Neural progenitor cell (in vitro differentiated cells): Measurements from ENCODE around the gene MRPL40. TPM values are rescaled to one million over a fixed set of nuclear protein-coding genes. Genes with fewer than 3 reads are reported as not detected.

Experiments used
- DNase-seq: peaks from one replicate; pipeline ENCODE4 v3.0.0-alpha.2; 2016; ENCODE audit warnings: low spot score
- H2AFZ ChIP-seq: fragments of 200-600 bp; sonication (generic); replicated peaks from 2 replicates; pipeline ENCODE4 v1.6.1; 2016; ENCODE audit warnings: antibody characterized with exemption
- H3F3A ChIP-seq: fragments of 200-600 bp; sonication (generic); 2 replicates; pipeline ENCODE4 v1.6.1; 2016; ENCODE audit warnings: antibody characterized with exemption, low read depth
- H3K27ac ChIP-seq: fragments of 200-600 bp; sonication (generic); 2 replicates; pipeline ENCODE4 v1.5.1; 2016; ENCODE audit warnings: mild to moderate bottlenecking
- H3K27me3 ChIP-seq: fragments of 200-600 bp; sonication (generic); 2 replicates; pipeline ENCODE4 v1.6.1; 2016; ENCODE audit warnings: mild to moderate bottlenecking, moderate library complexity
- H3K36me3 ChIP-seq: fragments of 200-600 bp; sonication (generic); 2 replicates; pipeline ENCODE4 v1.5.1; 2016
- H3K4me1 ChIP-seq: fragments of 200-600 bp; sonication (generic); 2 replicates; pipeline ENCODE4 v1.6.1; 2016; ENCODE audit warnings: mixed run types
- H3K4me2 ChIP-seq: fragments of 200-600 bp; sonication (generic); 2 replicates; pipeline ENCODE4 v1.6.1; 2016
- H3K4me3 ChIP-seq: fragments of 200-600 bp; sonication (generic); 2 replicates; pipeline ENCODE4 v1.5.1; 2016
- H3K79me2 ChIP-seq: fragments of 200-600 bp; sonication (generic); 2 replicates; pipeline ENCODE4 v1.6.1; 2016; ENCODE audit warnings: low read depth
- H3K9ac ChIP-seq: fragments of 200-600 bp; sonication (generic); 2 replicates; pipeline ENCODE4 v1.6.1; 2016
- H3K9me3 ChIP-seq: fragments of 200-600 bp; sonication (generic); 2 replicates; pipeline ENCODE4 v1.5.1; 2016; ENCODE audit warnings: low read depth
- H4K20me1 ChIP-seq: fragments of 200-600 bp; sonication (generic); 2 replicates; pipeline ENCODE4 v1.6.1; 2016; ENCODE audit warnings: low read depth
- H3K27ac Mint-ChIP-seq: 3 replicates; pipeline ENCODE4 v1.8.0; 2021; ENCODE audit warnings: mixed read lengths
- H3K27me3 Mint-ChIP-seq: 2 replicates; pipeline ENCODE4 v1.8.0; 2022; ENCODE audit warnings: low read depth, mild to moderate bottlenecking, inconsistent platforms, moderate library complexity, mixed read lengths; ENCODE audit not compliant: insufficient read depth
- H3K36me3 Mint-ChIP-seq: 3 replicates; pipeline ENCODE4 v1.8.0; 2021; ENCODE audit warnings: mixed read lengths
- H3K4me1 Mint-ChIP-seq: 3 replicates; pipeline ENCODE4 v1.8.0; 2021; ENCODE audit warnings: mixed read lengths
- H3K4me3 Mint-ChIP-seq: 3 replicates; pipeline ENCODE4 v1.8.0; 2021; ENCODE audit warnings: mild to moderate bottlenecking, moderate library complexity, mixed read lengths
- H3K9me3 Mint-ChIP-seq: 3 replicates; pipeline ENCODE4 v1.8.0; 2020; ENCODE audit warnings: mixed read lengths
- EZH2 ChIP-seq: fragments of 200-600 bp; sonication (generic); IDR thresholded peaks from 2 replicates; pipeline ENCODE4 v1.6.1; 2017; ENCODE audit warnings: antibody characterized with exemption, mild to moderate bottlenecking, moderate library complexity
- EZH2phosphoT487 ChIP-seq: fragments of 200-600 bp; sonication (generic); IDR thresholded peaks from 2 replicates; pipeline ENCODE4 v1.6.1; 2017; ENCODE audit warnings: antibody characterized with exemption
- total RNA-seq: library from RNA; depleted of rRNA; stranded (reverse); fragments of >200 nt; gene quantifications from 2 replicates; pipeline ENCODE4 v1.2.3, GENCODE V29; 2015; ENCODE audit warnings: low replicate concordance
- TF ChIP-seq, protein P1 (sequence below): fragments of 200-600 bp; sonication (generic); IDR thresholded peaks from 2 replicates; pipeline ENCODE4 v1.5.1; 2017; ENCODE audit warnings: antibody characterized with exemption, mild to moderate bottlenecking

The MRPL40 gene
- total RNA-seq, 1 donor from 2014 or later, result 17.0 TPM

DNA sequence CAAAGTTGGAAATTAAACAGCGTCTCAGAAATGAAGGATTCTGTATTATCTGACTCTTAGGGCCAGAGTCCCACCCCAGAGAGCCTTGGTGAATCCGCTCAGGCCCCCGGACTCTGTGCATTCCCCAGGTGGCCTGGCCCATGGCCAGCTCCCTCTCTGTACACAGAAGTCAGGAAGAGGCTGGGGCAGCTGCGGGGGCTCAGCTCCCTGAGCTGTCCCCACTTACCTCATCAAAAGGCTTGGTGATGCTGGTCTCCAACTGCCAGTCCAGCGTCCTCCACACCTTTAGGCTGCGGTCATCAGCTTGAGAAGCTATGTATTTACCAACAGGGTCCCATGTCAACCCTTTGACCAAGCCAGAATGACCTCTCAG, 35.8 kb upstream of the MRPL40 start:
- no peak for DNase-seq
- no peaks in the 10 kb centered on the region for H3K36me3 ChIP-seq
- no peaks in the 10 kb centered on the region for H3K9me3 Mint-ChIP-seq

DNA sequence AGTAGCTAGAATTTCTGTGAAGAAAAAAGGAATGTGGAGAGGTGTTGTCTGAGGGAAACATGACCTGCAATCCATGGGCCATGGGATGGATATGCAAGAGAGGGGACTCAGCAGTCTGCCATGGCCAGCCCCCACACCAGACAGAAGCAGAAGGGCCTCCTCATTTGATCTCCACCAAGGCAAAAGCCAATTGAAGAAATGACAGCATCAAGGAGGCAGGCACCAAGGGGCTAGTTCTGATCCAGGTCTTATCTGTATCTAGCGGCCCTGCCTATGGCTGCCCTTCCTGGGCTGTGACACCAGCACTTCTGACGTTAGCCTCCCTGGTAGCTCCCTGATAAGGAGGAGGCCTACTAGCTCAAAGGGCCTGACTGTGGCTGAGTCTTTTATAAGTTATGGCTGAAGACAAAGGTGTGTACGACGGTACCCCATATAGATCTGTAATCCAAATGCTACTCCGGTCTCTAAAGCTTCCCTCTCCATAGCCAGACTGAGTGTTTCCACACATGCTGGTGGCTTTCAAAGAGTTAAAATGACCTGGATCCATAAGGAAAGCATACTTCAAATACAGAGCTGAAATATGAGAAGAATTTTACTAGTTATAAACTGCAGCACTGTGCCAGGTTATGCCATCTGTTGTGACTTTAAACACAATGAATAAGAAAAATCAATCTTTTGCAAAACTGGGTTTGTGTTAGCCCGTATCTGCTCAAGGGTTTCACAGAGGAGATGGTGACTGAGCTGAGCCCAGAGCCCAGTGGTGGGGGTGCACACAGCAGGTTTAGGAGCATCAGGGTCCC, 35.2 kb upstream of the MRPL40 start:
- no peak overlapping the region for H3K9ac ChIP-seq
- H3K4me2 ChIP-seq, result no peak overlapping the region
- no peaks in the 10 kb centered on the region for H3K9me3 Mint-ChIP-seq
- no peaks in the 10 kb centered on the region for H4K20me1 ChIP-seq
- H3K27me3 ChIP-seq, result no peaks in the 10 kb centered on the region
- no peaks in the 10 kb centered on the region for H3K27me3 Mint-ChIP-seq
- H3K36me3 ChIP-seq, result peaks cover 2% of the 10 kb centered on the region
- peaks cover 20% of the 10 kb centered on the region for H3K36me3 Mint-ChIP-seq
- H3K27ac Mint-ChIP-seq, result no peak overlapping the region
- no peak overlapping the region for H3K4me3 ChIP-seq
- no peaks in the 10 kb centered on the region for H3K4me1 Mint-ChIP-seq
- H3K9me3 ChIP-seq, result no peaks in the 10 kb centered on the region
- no peaks in the 10 kb centered on the region for H3F3A ChIP-seq
- H3K4me3 Mint-ChIP-seq, result no peak overlapping the region
- DNase-seq, result no peak
- H3K4me1 ChIP-seq, result no peaks in the 10 kb centered on the region
- no peak overlapping the region for H3K27ac ChIP-seq
- TF ChIP-seq EZH2phosphoT487 (no peak), EZH2 (no peak)
- TF ChIP-seq, protein P1, sequence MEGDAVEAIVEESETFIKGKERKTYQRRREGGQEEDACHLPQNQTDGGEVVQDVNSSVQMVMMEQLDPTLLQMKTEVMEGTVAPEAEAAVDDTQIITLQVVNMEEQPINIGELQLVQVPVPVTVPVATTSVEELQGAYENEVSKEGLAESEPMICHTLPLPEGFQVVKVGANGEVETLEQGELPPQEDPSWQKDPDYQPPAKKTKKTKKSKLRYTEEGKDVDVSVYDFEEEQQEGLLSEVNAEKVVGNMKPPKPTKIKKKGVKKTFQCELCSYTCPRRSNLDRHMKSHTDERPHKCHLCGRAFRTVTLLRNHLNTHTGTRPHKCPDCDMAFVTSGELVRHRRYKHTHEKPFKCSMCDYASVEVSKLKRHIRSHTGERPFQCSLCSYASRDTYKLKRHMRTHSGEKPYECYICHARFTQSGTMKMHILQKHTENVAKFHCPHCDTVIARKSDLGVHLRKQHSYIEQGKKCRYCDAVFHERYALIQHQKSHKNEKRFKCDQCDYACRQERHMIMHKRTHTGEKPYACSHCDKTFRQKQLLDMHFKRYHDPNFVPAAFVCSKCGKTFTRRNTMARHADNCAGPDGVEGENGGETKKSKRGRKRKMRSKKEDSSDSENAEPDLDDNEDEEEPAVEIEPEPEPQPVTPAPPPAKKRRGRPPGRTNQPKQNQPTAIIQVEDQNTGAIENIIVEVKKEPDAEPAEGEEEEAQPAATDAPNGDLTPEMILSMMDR, result no peak
- H2AFZ ChIP-seq, result no peak overlapping the region
- no peaks in the 10 kb centered on the region for H3K79me2 ChIP-seq

More for the DNA sequence above, 35.8 kb upstream of the MRPL40 start:
- H3K9ac ChIP-seq, result no peak overlapping the region
- no peaks in the 10 kb centered on the region for H3K4me1 ChIP-seq
- H3K27me3 ChIP-seq, result no peaks in the 10 kb centered on the region
- H2AFZ ChIP-seq, result no peak overlapping the region
- no peak overlapping the region for H3K27ac ChIP-seq
- no peaks in the 10 kb centered on the region for H3F3A ChIP-seq
- Mint-ChIP-seq H3K4me3 (no peak overlapping the region), H3K27me3 (no peaks in the 10 kb centered on the region), H3K36me3 (peaks cover 20% of the 10 kb centered on the region), H3K4me1 (no peaks in the 10 kb centered on the region), H3K27ac (no peak overlapping the region)
- H3K4me3 ChIP-seq, result no peak overlapping the region
- no peaks in the 10 kb centered on the region for H3K9me3 ChIP-seq
- no peak for TF ChIP-seq EZH2phosphoT487
- TF ChIP-seq, protein P1, result no peak
- TF ChIP-seq EZH2, result no peak
- no peak overlapping the region for H3K4me2 ChIP-seq
- H3K79me2 ChIP-seq, result no peaks in the 10 kb centered on the region
- H4K20me1 ChIP-seq, result no peaks in the 10 kb centered on the region

DNA sequence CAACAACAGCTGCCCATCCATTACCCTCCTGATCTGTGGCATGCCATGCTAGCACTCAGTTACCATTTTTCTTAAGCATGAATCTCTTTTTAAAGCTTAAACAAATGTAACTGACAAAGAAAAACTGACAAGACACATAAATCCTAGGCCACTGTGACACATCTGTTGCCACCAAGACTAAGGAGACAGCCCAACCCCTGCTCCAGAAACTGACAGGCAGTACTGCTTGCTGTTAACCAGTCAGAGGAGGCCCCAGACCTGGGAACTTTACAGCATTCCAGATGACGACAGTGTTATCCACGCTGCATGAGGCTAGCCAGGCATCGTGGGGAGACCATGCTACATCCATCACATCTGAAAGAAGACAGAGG, 34.6 kb upstream of the MRPL40 start:
- Mint-ChIP-seq H3K27ac (no peak overlapping the region), H3K4me3 (no peak overlapping the region), H3K36me3 (peaks cover 20% of the 10 kb centered on the region), H3K4me1 (no peaks in the 10 kb centered on the region), H3K9me3 (no peaks in the 10 kb centered on the region), H3K27me3 (no peaks in the 10 kb centered on the region)
- TF ChIP-seq, protein P1, result no peak
- TF ChIP-seq EZH2phosphoT487 (no peak), EZH2 (no peak)
- DNase-seq, result no peak
- no peak overlapping the region for H3K4me3 ChIP-seq
- H3K79me2 ChIP-seq, result no peaks in the 10 kb centered on the region
- H3K27me3 ChIP-seq, result no peaks in the 10 kb centered on the region
- peaks cover 4% of the 10 kb centered on the region for H3K36me3 ChIP-seq
- H3K4me1 ChIP-seq, result no peaks in the 10 kb centered on the region
- H3K27ac ChIP-seq, result no peak overlapping the region
- no peak overlapping the region for H3K4me2 ChIP-seq
- no peak overlapping the region for H2AFZ ChIP-seq
- no peaks in the 10 kb centered on the region for H3K9me3 ChIP-seq
- H4K20me1 ChIP-seq, result no peaks in the 10 kb centered on the region
- no peak overlapping the region for H3K9ac ChIP-seq
- H3F3A ChIP-seq, result no peaks in the 10 kb centered on the region
